Stimulated activated CD8-positive, alpha-beta memory T cell treated with anti-CD3 and anti-CD28 coated beads, Interleukin-4, amount 100 ng/mL, for 1 hour (primary cell): ENCODE results near the gene ANP32E.
"Not testable (repeated sequence)": the region's sequence is repeated elsewhere in the genome, so short reads cannot be mapped to it uniquely, and the experiment has no call there.

Experiments used
- DNase-seq, 2 donors: peaks; one replicate each; pipeline ENCODE4 v3.0.0-alpha.2; 2020; ENCODE audit warnings: low read depth in 2 of 2, low spot score in 1 of 2

The ANP32E gene

GRCh38 chr1:150214099-150214756 is 21.7 kb downstream of the ANP32E start:
- DNase-seq: not testable (repeated sequence)

- peak; percentile 77 to 86 for DNase-seq
These were observed 22.5 kb downstream of the ANP32E start for GRCh38 chr1:150213170-150214098.

GRCh38 chr1:150212070-150212469 is 23.8 kb downstream of the ANP32E start:
- DNase-seq: no peak

- DNase-seq: no peak
These were observed 25.2 kb downstream of the ANP32E start for GRCh38 chr1:150210706-150211105.

GRCh38 chr1:150210091-150210490 is 25.8 kb downstream of the ANP32E start:
- DNase-seq: no peak

- not testable (repeated sequence) for DNase-seq
These were observed 27.5 kb downstream of the ANP32E start for GRCh38 chr1:150208460-150208859.

GRCh38 chr1:150207281-150207971 is 28.5 kb downstream of the ANP32E start:
- no peak for DNase-seq

GRCh38 chr1:150196417-150196816 is 39.5 kb downstream of the ANP32E start:
- no peak for DNase-seq

GRCh38 chr1:150194381-150195031 is 41.4 kb downstream of the ANP32E start:
- no peak for DNase-seq

GRCh38 chr1:150192012-150192411 is 43.9 kb downstream of the ANP32E start:
- no peak for DNase-seq

GRCh38 chr1:150187560-150187931 is 48.4 kb downstream of the ANP32E start:
- no peak for DNase-seq

- no peak for DNase-seq
These were observed 48.9 kb downstream of the ANP32E start for GRCh38 chr1:150186789-150187559.

- DNase-seq: not testable (repeated sequence)
These were observed 49.5 kb downstream of the ANP32E start for GRCh38 chr1:150186438-150186788.

- DNase-seq: no peak
These were observed 50.4 kb downstream of the ANP32E start for GRCh38 chr1:150185481-150185880.

GRCh38 chr1:150183061-150183460 is 52.9 kb downstream of the ANP32E start:
- DNase-seq: no peak

- DNase-seq: no peak
These were observed 53.7 kb downstream of the ANP32E start for GRCh38 chr1:150182247-150182646.

GRCh38 chr1:150180474-150180873 is 55.4 kb downstream of the ANP32E start:
- no peak for DNase-seq

- DNase-seq: no peak
These were observed 56.0 kb downstream of the ANP32E start for GRCh38 chr1:150179867-150180266.

GRCh38 chr1:150178548-150178947 is 57.4 kb downstream of the ANP32E start:
- DNase-seq: no peak

- no peak for DNase-seq
These were observed 59.3 kb downstream of the ANP32E start for GRCh38 chr1:150176593-150176992.
